ENCODE results near the gene YBX3. TPM values are rescaled to one million over a fixed set of nuclear protein-coding genes. Genes with fewer than 3 reads are reported as not detected.

YBX3 gene
- total RNA-seq, 3 donors from 2014 or later = 262 to 381 (median 290) TPM

DNA sequence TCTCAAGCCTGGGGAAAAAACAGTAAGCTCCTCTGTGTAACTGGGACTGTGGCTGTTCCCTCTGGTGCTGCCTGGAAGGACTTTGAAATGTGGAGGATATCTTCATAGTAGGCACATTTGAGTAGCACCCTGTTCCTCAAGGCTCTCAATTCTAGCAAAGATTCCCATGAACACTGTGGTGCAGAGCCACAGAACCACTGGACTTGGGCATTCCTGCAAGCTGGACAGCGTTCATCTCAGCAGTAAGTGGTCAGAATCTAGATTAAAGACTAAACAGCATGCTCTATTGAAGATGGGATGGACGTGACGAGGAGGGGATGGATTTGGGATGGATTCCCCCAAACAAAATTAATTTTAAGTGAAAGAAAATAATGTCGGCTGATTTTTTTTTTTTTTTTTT, 9.4 kb upstream of the YBX3 start:
- no peak for DNase-seq (ENCODE audit: low spot score in 2 of 2)
- no peak overlapping the region for H3K4me3 ChIP-seq
- H3K4me1 ChIP-seq = no peaks in the 10 kb centered on the region
- TF ChIP-seq POLR2A (IDR thresholded peaks at IDR 0.05) = no peak
- TF ChIP-seq, protein P1, sequence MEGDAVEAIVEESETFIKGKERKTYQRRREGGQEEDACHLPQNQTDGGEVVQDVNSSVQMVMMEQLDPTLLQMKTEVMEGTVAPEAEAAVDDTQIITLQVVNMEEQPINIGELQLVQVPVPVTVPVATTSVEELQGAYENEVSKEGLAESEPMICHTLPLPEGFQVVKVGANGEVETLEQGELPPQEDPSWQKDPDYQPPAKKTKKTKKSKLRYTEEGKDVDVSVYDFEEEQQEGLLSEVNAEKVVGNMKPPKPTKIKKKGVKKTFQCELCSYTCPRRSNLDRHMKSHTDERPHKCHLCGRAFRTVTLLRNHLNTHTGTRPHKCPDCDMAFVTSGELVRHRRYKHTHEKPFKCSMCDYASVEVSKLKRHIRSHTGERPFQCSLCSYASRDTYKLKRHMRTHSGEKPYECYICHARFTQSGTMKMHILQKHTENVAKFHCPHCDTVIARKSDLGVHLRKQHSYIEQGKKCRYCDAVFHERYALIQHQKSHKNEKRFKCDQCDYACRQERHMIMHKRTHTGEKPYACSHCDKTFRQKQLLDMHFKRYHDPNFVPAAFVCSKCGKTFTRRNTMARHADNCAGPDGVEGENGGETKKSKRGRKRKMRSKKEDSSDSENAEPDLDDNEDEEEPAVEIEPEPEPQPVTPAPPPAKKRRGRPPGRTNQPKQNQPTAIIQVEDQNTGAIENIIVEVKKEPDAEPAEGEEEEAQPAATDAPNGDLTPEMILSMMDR (IDR thresholded peaks at IDR 0.05) = no peak
- TF ChIP-seq POLR2AphosphoS5 (IDR thresholded peaks at IDR 0.05) = no peak
- H3K27ac ChIP-seq = no peak overlapping the region
- no peaks in the 10 kb centered on the region for H3K9me3 ChIP-seq
- no peaks in the 10 kb centered on the region for H3K36me3 ChIP-seq
- H3K27me3 ChIP-seq = no peaks in the 10 kb centered on the region
- intact Hi-C loops (cut with DNase I; ENCODE audit: low total_unique reads) = no loop called here

DNA sequence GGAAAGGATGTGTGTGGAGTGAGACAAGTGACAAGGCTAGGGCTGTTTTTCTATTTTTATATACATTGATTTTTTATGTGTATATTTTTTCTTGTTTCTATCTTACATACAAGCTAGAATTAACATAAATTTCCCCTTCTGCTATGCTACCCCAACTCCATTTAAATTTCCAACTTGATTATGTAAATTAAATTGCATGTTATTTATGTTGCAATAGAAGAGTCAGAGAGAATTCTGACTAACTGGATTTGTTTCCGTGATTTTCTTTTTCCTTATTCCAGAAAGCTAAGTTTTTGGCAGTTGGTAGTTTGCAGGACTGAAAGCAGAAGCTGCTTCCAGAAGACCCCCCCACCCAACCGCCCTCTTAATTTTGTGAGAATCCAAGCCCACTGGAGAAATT, 8.9 kb upstream of the YBX3 start:
- no peaks in the 10 kb centered on the region for H3K9me3 ChIP-seq
- no peak for DNase-seq (ENCODE audit: low spot score in 2 of 2)
- no peaks in the 10 kb centered on the region for H3K27me3 ChIP-seq
- TF ChIP-seq POLR2A (IDR thresholded peaks at IDR 0.05) (no peak), POLR2AphosphoS5 (IDR thresholded peaks at IDR 0.05) (no peak)
- TF ChIP-seq, protein P1 (IDR thresholded peaks at IDR 0.05) = no peak
- no peaks in the 10 kb centered on the region for H3K36me3 ChIP-seq
- no peak overlapping the region for H3K4me3 ChIP-seq
- intact Hi-C loops (cut with DNase I; ENCODE audit: low total_unique reads) = no loop called here
- H3K27ac ChIP-seq = no peak overlapping the region
- no peaks in the 10 kb centered on the region for H3K4me1 ChIP-seq

DNA sequence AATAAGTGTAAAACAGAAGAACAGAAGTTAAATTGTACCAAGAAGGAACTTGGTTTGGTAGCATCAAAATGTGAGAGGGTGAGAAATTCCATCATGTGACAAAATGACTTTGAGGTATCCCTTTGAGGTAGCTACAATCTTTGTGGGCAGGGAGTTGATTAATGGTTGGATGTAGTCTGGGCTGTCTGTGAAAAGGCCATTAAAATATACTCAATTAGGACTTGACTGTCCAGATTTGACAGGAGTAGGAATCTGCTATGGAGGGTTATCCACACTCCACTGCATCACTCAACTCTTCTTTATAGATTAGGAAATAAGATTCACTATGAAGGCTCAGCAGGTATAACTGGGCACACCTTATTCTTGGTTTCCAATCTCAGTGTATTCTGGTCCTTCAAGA, 7.4 kb upstream of the YBX3 start:
- Histone ChIP-seq H3K4me1 (no peaks in the 10 kb centered on the region), H3K27me3 (no peaks in the 10 kb centered on the region), H3K36me3 (no peaks in the 10 kb centered on the region), H3K9me3 (no peaks in the 10 kb centered on the region), H3K27ac (no peak overlapping the region), H3K4me3 (no peak overlapping the region)
- TF ChIP-seq, protein P1 (IDR thresholded peaks at IDR 0.05) = no peak
- TF ChIP-seq POLR2A (IDR thresholded peaks at IDR 0.05) (no peak), POLR2AphosphoS5 (IDR thresholded peaks at IDR 0.05) (no peak)
- intact Hi-C loops (cut with DNase I; ENCODE audit: low total_unique reads) = no loop called here
- DNase-seq (ENCODE audit: low spot score in 2 of 2) = no peak

DNA sequence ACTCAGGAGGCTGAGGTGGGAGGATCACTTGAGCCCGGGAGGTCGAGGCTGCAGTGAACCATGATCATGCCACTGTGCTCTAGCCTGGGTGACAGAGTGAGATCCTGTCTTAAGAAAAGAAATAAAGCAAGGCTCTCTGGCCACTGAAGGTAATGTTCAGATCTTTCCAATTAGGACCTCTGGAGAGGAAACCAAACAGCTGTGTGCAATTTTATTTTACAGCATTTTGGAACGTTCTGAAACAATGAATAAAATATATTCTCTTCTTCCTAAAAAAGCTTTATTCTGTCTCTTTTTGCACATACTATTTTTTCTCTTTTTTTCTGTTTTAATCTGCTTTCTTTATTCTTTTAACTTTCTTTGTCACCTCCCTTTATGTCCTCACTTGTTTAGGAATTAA, 5.0 kb upstream of the YBX3 start:
- intact Hi-C loops (cut with DNase I; ENCODE audit: low total_unique reads) = no loop called here
- Histone ChIP-seq H3K4me1 (no peaks in the 10 kb centered on the region), H3K4me3 (no peak overlapping the region), H3K27ac (no peak overlapping the region), H3K27me3 (no peaks in the 10 kb centered on the region), H3K36me3 (no peaks in the 10 kb centered on the region), H3K9me3 (no peaks in the 10 kb centered on the region)
- DNase-seq (ENCODE audit: low spot score in 2 of 2) = no peak
- TF ChIP-seq, protein P1 (IDR thresholded peaks at IDR 0.05) = no peak
- TF ChIP-seq POLR2A (IDR thresholded peaks at IDR 0.05) = no peak
- TF ChIP-seq POLR2AphosphoS5 (IDR thresholded peaks at IDR 0.05) = no peak

DNA sequence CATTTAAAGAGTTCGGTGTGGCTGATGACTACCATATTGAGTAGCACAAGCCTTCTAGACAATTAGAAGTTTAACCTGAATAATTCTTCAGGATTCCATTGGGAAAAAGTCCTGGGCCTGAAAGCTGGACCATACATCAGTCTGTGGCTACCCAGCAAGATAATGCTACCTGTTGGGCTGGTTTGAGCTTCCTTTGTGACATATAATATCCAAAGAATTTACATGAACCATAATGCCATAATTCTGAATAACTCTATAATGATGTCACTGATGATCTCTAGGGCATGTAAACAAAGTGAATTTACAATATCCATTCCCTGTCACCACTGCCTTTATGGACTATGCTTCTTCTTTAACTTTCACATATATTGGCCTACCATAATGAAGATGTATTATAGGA, 3.8 kb upstream of the YBX3 start:
- intact Hi-C loops (cut with DNase I; ENCODE audit: low total_unique reads) = no loop called here
- no peak overlapping the region for H3K4me3 ChIP-seq
- H3K4me1 ChIP-seq = no peaks in the 10 kb centered on the region
- no peak for DNase-seq (ENCODE audit: low spot score in 2 of 2)
- no peaks in the 10 kb centered on the region for H3K36me3 ChIP-seq
- H3K9me3 ChIP-seq = no peaks in the 10 kb centered on the region
- TF ChIP-seq POLR2A (IDR thresholded peaks at IDR 0.05) (no peak), POLR2AphosphoS5 (IDR thresholded peaks at IDR 0.05) (no peak)
- TF ChIP-seq, protein P1 (IDR thresholded peaks at IDR 0.05) = no peak
- no peaks in the 10 kb centered on the region for H3K27me3 ChIP-seq
- no peak overlapping the region for H3K27ac ChIP-seq
